ENCODE measurements around the gene TMEM82. TPM values are rescaled to one million over a fixed set of nuclear protein-coding genes. Genes with fewer than 3 reads are reported as not detected.

The TMEM82 gene
- total RNA-seq, 1 donor from 2014 or later, result not detected

DNA sequence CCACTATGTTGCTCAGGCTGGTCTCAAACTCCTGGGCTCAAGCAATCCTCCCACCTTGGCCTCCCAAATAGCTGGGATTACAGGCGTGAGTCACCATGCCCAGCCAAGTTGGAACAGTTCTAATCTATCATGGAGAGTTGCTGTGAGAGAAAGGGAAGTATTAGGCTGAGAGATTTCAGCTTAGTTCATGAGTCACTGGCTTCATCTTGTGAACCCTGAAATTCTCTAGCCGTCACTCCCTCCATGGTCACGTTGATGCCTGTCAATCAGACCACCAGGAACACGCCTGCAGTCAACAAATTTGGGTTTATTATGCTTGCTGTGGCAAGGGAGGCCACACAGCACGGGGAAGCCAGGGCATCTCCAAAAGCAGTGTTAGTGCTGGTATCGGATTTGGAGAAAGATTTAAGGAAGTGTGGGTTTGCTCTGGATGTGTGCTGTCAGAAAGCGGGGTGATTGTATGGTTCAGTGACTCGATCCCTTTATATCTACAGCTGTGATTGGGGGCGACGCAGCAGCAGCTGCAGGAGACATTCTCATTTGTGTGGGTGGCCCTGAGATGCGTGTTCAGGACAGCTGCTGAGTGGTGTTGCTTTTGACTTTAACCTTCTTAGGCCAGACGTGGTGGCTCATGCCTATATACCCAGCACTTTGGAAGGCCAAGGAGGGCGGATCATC, 46.5 kb downstream of the TMEM82 start:
- no peak overlapping the region for H3K27ac Mint-ChIP-seq (ENCODE audit: unreplicated experiment)
- TF ChIP-seq, protein P1, sequence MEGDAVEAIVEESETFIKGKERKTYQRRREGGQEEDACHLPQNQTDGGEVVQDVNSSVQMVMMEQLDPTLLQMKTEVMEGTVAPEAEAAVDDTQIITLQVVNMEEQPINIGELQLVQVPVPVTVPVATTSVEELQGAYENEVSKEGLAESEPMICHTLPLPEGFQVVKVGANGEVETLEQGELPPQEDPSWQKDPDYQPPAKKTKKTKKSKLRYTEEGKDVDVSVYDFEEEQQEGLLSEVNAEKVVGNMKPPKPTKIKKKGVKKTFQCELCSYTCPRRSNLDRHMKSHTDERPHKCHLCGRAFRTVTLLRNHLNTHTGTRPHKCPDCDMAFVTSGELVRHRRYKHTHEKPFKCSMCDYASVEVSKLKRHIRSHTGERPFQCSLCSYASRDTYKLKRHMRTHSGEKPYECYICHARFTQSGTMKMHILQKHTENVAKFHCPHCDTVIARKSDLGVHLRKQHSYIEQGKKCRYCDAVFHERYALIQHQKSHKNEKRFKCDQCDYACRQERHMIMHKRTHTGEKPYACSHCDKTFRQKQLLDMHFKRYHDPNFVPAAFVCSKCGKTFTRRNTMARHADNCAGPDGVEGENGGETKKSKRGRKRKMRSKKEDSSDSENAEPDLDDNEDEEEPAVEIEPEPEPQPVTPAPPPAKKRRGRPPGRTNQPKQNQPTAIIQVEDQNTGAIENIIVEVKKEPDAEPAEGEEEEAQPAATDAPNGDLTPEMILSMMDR (conservative IDR thresholded peaks at IDR 0.05), result no peak
- no peak overlapping the region for H3K4me3 Mint-ChIP-seq
- no peaks in the 10 kb centered on the region for H3K9me3 Mint-ChIP-seq
- no peak for DNase-seq (ENCODE audit: low read depth, low spot score)
- peaks cover 3% of the 10 kb centered on the region for H3K27me3 Mint-ChIP-seq (ENCODE audit: low read depth)
- no peaks in the 10 kb centered on the region for H3K36me3 Mint-ChIP-seq (ENCODE audit: low read depth)
- peaks cover 4% of the 10 kb centered on the region for H3K4me1 Mint-ChIP-seq

- no peak overlapping the region for H3K27ac Mint-ChIP-seq (ENCODE audit: unreplicated experiment)
- no peaks in the 10 kb centered on the region for H3K36me3 Mint-ChIP-seq (ENCODE audit: low read depth)
- TF ChIP-seq, protein P1 (conservative IDR thresholded peaks at IDR 0.05), result no peak
- H3K4me3 Mint-ChIP-seq, result no peak overlapping the region
- no peak for DNase-seq (ENCODE audit: low read depth, low spot score)
- peaks cover 28% of the 10 kb centered on the region for H3K4me1 Mint-ChIP-seq
- H3K9me3 Mint-ChIP-seq, result no peaks in the 10 kb centered on the region
- H3K27me3 Mint-ChIP-seq (ENCODE audit: low read depth), result peaks cover 15% of the 10 kb centered on the region
Observed at GRCh38 chr1:15796086-15796462, 53.8 kb downstream of the TMEM82 start.

Other genes with a start within 250 kb of the TMEM82 start
- 13.2 and 13.8 TPM in 2 replicates for gene CASP9, start 218.3 kb upstream of the TMEM82 start, total RNA-seq
- gene DNAJC16, start 215.7 kb upstream of the TMEM82 start, total RNA-seq, result 21.5 and 23.6 TPM in 2 replicates
- 1.2 and 1.4 TPM in 2 replicates for gene AGMAT, start 157.4 kb upstream of the TMEM82 start, total RNA-seq
- gene DDI2, start 125.0 kb upstream of the TMEM82 start, total RNA-seq, result 33.0 and 33.2 TPM in 2 replicates
- gene PLEKHM2, start 58.2 kb upstream of the TMEM82 start, total RNA-seq, result 61.2 and 64.5 TPM in 2 replicates
- 2.9 and 3.3 TPM in 2 replicates for gene SLC25A34, start 6.2 kb upstream of the TMEM82 start, total RNA-seq
- 6.2 and 7.9 TPM in 2 replicates for gene FBLIM1, start 16.3 kb downstream of the TMEM82 start, total RNA-seq
- gene UQCRHL, start 65.2 kb downstream of the TMEM82 start, total RNA-seq, result 2.7 and 3.3 TPM in 2 replicates
- 66.5 and 69.4 TPM in 2 replicates for gene SPEN, start 105.2 kb downstream of the TMEM82 start, total RNA-seq
- gene ZBTB17, start 233.6 kb downstream of the TMEM82 start, total RNA-seq, result 46.1 and 51.5 TPM in 2 replicates

Measured in neural crest cell (in vitro differentiated cells).